OCI-LY1 (cell line): ENCODE measurements around the gene CLTC.
A peak's percentile ranks its signal among the peaks of the same experiment; 100 is the strongest.

Experiments
- H2AFZ ChIP-seq: fragments of 200-600 bp; sonication (generic), shearing (Covaris generic); 2 replicates; pipeline ENCODE4 v1.6.0; 2014; ENCODE audit warnings: antibody characterized with exemption, mild to moderate bottlenecking, low read length
- H3F3A ChIP-seq: fragments of 200-600 bp; sonication (generic), shearing (Covaris generic); 2 replicates; pipeline ENCODE4 v1.6.0; 2014; ENCODE audit warnings: mild to moderate bottlenecking, antibody characterized with exemption, low read length, moderate library complexity; ENCODE audit not compliant: insufficient read depth
- H3K27ac ChIP-seq: fragments of 200-600 bp; sonication (generic); 2 replicates; pipeline ENCODE4 v1.5.1; 2014; ENCODE audit warnings: low read length, mixed run types, mild to moderate bottlenecking, low read depth; ENCODE audit not compliant: poor library complexity, severe bottlenecking
- H3K27me3 ChIP-seq: fragments of 200-600 bp; sonication (generic); 2 replicates; pipeline ENCODE4 v1.6.0; 2014; ENCODE audit warnings: antibody characterized with exemption, mild to moderate bottlenecking, low read length, moderate library complexity; ENCODE audit not compliant: insufficient read depth
- H3K36me3 ChIP-seq: fragments of 200-600 bp; sonication (generic); 2 replicates; pipeline ENCODE4 v1.6.1; 2014; ENCODE audit warnings: mild to moderate bottlenecking, antibody characterized with exemption, low read length, moderate library complexity, mixed read lengths; ENCODE audit not compliant: insufficient read depth
- H3K4me1 ChIP-seq: fragments of 200-600 bp; sonication (generic); 2 replicates; pipeline ENCODE4 v1.5.1; 2014; ENCODE audit warnings: mild to moderate bottlenecking, low read length, moderate library complexity; ENCODE audit not compliant: insufficient read depth, severe bottlenecking
- H3K4me2 ChIP-seq: fragments of 200-600 bp; sonication (generic), shearing (Covaris generic); 2 replicates; pipeline ENCODE4 v1.6.1; 2014; ENCODE audit warnings: low read length
- H3K4me3 ChIP-seq: fragments of 200-600 bp; sonication (generic); 2 replicates; pipeline ENCODE4 v1.5.1; 2014; ENCODE audit warnings: low read length, low read depth, mild to moderate bottlenecking, mixed read lengths; ENCODE audit not compliant: poor library complexity, severe bottlenecking
- H3K79me2 ChIP-seq: fragments of 200-600 bp; shearing (Covaris generic); 2 replicates; pipeline ENCODE4 v1.6.1; 2016; ENCODE audit warnings: mixed run types, low read length, mixed read lengths; ENCODE audit not compliant: insufficient read depth
- H3K9ac ChIP-seq: fragments of 200-600 bp; sonication (generic), shearing (Covaris generic); 2 replicates; pipeline ENCODE4 v1.6.1; 2014; ENCODE audit warnings: mild to moderate bottlenecking, low read length, mixed read lengths
- H3K9me2 ChIP-seq: fragments of 200-600 bp; sonication (generic), shearing (Covaris generic); 2 replicates; pipeline ENCODE4 v1.6.1; 2014; ENCODE audit warnings: low read depth, mild to moderate bottlenecking, low read length, mixed read lengths
- H3K9me3 ChIP-seq: fragments of 200-600 bp; shearing (Covaris generic); 2 replicates; pipeline ENCODE4 v1.6.1; 2014; ENCODE audit warnings: low read length, mixed read lengths
- H4K20me1 ChIP-seq: fragments of 200-600 bp; sonication (generic), shearing (Covaris generic); 2 replicates; pipeline ENCODE4 v1.6.0; 2016; ENCODE audit warnings: mild to moderate bottlenecking, low read length; ENCODE audit not compliant: insufficient read depth
- EZH2 ChIP-seq: fragments of 200-600 bp; sonication (generic), shearing (Covaris generic); IDR thresholded peaks from 2 replicates; pipeline ENCODE4 v1.8.0; 2017; ENCODE audit warnings: borderline replicate concordance, mixed run types, mild to moderate bottlenecking, antibody characterized with exemption, low read length, moderate library complexity, mixed read lengths
- TF ChIP-seq, protein P1 (sequence below): fragments of 200-600 bp; sonication (generic), shearing (Covaris generic); IDR thresholded peaks from 2 replicates; pipeline ENCODE4 v1.5.1; 2017; ENCODE audit warnings: mild to moderate bottlenecking, antibody characterized with exemption, low read length, moderate library complexity, mixed read lengths

The CLTC gene

DNA sequence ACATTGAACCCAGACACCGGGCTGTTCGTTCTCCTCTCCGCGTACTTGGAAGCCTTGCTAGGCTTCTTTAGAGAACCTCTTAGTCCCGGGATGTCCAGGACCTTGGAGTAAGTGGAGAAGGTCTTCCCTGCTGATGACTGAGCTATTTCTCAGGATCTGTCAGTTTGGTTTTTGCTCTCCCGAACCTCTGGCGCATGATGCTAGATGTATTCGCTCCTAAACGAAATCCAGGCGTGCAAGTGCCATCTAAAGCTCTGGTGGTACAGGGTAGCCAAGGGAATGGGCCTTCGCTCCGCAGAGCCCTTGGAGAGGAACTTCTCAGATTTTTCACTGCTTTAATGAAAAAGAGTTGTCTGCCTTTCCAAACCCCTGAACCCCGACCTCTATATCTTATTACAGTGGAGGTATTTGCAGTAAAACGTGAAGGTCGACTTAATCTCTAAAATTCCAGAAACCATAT is 88.3 kb downstream of the CLTC start:
- H4K20me1 ChIP-seq: no peaks in the 10 kb centered on the region
- no peak for TF ChIP-seq EZH2
- TF ChIP-seq, protein P1, sequence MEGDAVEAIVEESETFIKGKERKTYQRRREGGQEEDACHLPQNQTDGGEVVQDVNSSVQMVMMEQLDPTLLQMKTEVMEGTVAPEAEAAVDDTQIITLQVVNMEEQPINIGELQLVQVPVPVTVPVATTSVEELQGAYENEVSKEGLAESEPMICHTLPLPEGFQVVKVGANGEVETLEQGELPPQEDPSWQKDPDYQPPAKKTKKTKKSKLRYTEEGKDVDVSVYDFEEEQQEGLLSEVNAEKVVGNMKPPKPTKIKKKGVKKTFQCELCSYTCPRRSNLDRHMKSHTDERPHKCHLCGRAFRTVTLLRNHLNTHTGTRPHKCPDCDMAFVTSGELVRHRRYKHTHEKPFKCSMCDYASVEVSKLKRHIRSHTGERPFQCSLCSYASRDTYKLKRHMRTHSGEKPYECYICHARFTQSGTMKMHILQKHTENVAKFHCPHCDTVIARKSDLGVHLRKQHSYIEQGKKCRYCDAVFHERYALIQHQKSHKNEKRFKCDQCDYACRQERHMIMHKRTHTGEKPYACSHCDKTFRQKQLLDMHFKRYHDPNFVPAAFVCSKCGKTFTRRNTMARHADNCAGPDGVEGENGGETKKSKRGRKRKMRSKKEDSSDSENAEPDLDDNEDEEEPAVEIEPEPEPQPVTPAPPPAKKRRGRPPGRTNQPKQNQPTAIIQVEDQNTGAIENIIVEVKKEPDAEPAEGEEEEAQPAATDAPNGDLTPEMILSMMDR: no peak
- H3K27ac ChIP-seq: peak overlapping the region; percentile 78

DNA sequence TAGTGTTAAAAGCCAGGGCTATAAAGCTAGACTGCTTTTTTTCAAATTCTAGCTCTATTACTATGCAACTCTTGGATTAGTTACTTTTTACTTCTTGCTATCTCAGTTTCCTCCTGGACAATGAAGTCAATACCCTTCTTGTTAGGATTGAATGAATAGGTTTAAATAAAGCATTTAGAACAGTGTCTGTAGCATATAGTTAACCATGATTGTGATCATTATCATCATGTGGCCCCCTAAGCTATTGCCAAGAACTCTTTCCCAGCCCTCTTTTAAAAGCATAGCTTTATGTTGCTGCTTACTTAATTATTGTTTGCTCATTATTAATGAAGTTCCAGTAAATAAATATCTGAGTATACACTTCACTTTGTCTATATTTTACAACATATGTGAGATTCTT is 92.2 kb downstream of the CLTC start:
- Histone ChIP-seq H3F3A (no peaks in the 10 kb centered on the region), H3K4me1 (peaks cover 17% of the 10 kb centered on the region), H3K27ac (no peak overlapping the region), H3K36me3 (no peaks in the 10 kb centered on the region), H3K9ac (no peak overlapping the region), H2AFZ (no peak overlapping the region), H3K27me3 (no peaks in the 10 kb centered on the region), H3K4me3 (no peak overlapping the region), H3K9me3 (no peaks in the 10 kb centered on the region), H3K9me2 (no peaks in the 10 kb centered on the region), H3K4me2 (no peak overlapping the region), H4K20me1 (no peaks in the 10 kb centered on the region), H3K79me2 (peaks cover 68% of the 10 kb centered on the region)
- TF ChIP-seq, protein P1: no peak
- TF ChIP-seq EZH2: no peak

More for the DNA sequence above, 88.3 kb downstream of the CLTC start:
- H3K9ac ChIP-seq: peak overlapping the region; percentile 96
- no peaks in the 10 kb centered on the region for H3F3A ChIP-seq
- no peaks in the 10 kb centered on the region for H3K9me2 ChIP-seq
- H3K4me1 ChIP-seq: peaks cover 34% of the 10 kb centered on the region
- H3K4me2 ChIP-seq: peak overlapping the region; percentile 92
- H3K9me3 ChIP-seq: no peaks in the 10 kb centered on the region
- no peaks in the 10 kb centered on the region for H3K27me3 ChIP-seq
- H3K4me3 ChIP-seq: peak overlapping the region; percentile 89
- H3K79me2 ChIP-seq: peaks cover 86% of the 10 kb centered on the region
- peak overlapping the region; percentile 9; the same call in 1 of the 2 replicates for H2AFZ ChIP-seq
- peaks cover 17% of the 10 kb centered on the region for H3K36me3 ChIP-seq

DNA sequence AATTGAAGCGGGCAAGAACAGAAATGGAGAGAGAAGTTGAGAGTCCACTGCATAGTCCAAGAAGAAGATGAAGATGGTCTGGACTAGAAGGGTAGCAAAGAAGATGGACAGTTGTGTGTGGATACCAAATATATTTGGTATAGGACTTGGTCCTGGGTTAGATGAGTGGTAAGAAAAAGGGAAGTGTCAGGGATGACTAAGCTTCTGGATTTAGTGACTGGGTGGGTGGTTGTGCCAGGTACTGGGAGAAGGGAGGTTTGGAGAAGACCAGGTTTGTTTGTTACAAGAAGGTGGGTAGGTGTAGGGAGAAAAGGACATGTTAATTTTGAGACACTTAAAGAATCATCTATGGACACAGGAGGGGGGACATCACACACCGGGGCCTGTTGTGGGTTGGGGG is 93.2 kb downstream of the CLTC start:
- no peaks in the 10 kb centered on the region for H3K9me3 ChIP-seq
- H3K27me3 ChIP-seq: no peaks in the 10 kb centered on the region
- no peaks in the 10 kb centered on the region for H4K20me1 ChIP-seq
- no peak overlapping the region for H2AFZ ChIP-seq
- H3K4me3 ChIP-seq: no peak overlapping the region
- TF ChIP-seq, protein P1: no peak
- no peak for TF ChIP-seq EZH2
- peaks cover 17% of the 10 kb centered on the region for H3K4me1 ChIP-seq
- H3K4me2 ChIP-seq: no peak overlapping the region
- no peak overlapping the region for H3K9ac ChIP-seq
- no peaks in the 10 kb centered on the region; the same call in 1 of the 2 replicates for H3K36me3 ChIP-seq
- no peaks in the 10 kb centered on the region for H3K9me2 ChIP-seq
- H3K27ac ChIP-seq: no peak overlapping the region
- H3K79me2 ChIP-seq: peaks cover 73% of the 10 kb centered on the region
- no peaks in the 10 kb centered on the region for H3F3A ChIP-seq
